K562 (cell line): ENCODE results near the gene FRMD5.

ENCODE experiments used
- CTCF ChIP-seq, 3 experiments: IDR thresholded peaks in 2 of 3; conservative IDR thresholded peaks in 1 of 3; 2 replicates each; pipeline ENCODE4 v1.5.1; 2011 to 2012; ENCODE audit warnings: low read length in 3 of 3, mild to moderate bottlenecking in 3 of 3, control low read depth in 2 of 3, improper control_type of control experiment in 1 of 3, inconsistent platforms in 1 of 3, low read depth in 1 of 3, mixed read lengths in 1 of 3, moderate library complexity in 1 of 3; ENCODE audit not compliant: insufficient read depth in 2 of 3
- NR1H2 ChIP-seq: sonication (generic); formaldehyde crosslinking; IDR thresholded peaks from 2 replicates; pipeline ENCODE4 v1.4.0; 2020; ENCODE audit warnings: mild to moderate bottlenecking, missing genetic modification reagents
- TARDBP ChIP-seq: fragments of 450-650 bp; IDR thresholded peaks from 2 replicates; pipeline ENCODE4 v1.6.1; 2016

- TF ChIP-seq NR1H2 (CRISPR knock-in tag) (no peak), TARDBP (no peak), CTCF (IDR thresholded peaks at IDR 0.05 in 2 of 3, conservative IDR thresholded peaks at IDR 0.05 in 1 of 3; ENCODE audit: insufficient read depth in 2 of 3, low read depth in 1 of 3, low read length in 3 of 3) (no peak)
Measured at GRCh38 chr15:43877371-43877770, 317.7 kb downstream of the FRMD5 start.
